ENCODE results near the gene LRRC3B. TPM values are rescaled to one million over a fixed set of nuclear protein-coding genes. Genes with fewer than 3 reads are reported as not detected.
A peak's percentile ranks its signal among the peaks of the same experiment; 100 is the strongest.

LRRC3B gene
- total RNA-seq, 4 donors from 2014 or later, result 0.14 to 0.16 TPM; not detected in 2

- H3K27me3 ChIP-seq, result no peaks in the 10 kb centered on the region
- H3K36me3 ChIP-seq, result no peaks in the 10 kb centered on the region
- H3K9me3 ChIP-seq, result no peaks in the 10 kb centered on the region
- in situ Hi-C loops (cut with MboI; ENCODE audit: low pct_ligation_motif_present in 1 of 4, low pct_unique_long_range_greater_than_20kb in 1 of 4, low sequenced_read_pairs in 3 of 4), result loop anchor here in 1 of 4 donors (25.0 kb wide), 1 partner anchor 875 kb away; no protein-coding TSS in a partner anchor
- no peak for DNase-seq
- no peak overlapping the region for H3K4me3 ChIP-seq
- 17 to 41% methylated on average over 4 to 5 of the region's 5 CpGs for WGBS, 2 donors (ENCODE audit: low coverage in 1 of 2)
- intact Hi-C loops (cut with DNase I; ENCODE audit: low total_unique reads), result loop anchor here (5.0 kb wide), 2 partner anchors 870 to 955 kb away; no protein-coding TSS in a partner anchor
- H3K4me1 ChIP-seq, result no peaks in the 10 kb centered on the region
- no peak overlapping the region for H3K27ac ChIP-seq
- TF ChIP-seq CTCF (IDR thresholded peaks at IDR 0.05), result peak; percentile 45 to 63 (median 54)
- no peak for TF ChIP-seq POLR2A (IDR thresholded peaks at IDR 0.05)
Observed at GRCh38 chr3:26712211-26713026, 89.8 kb downstream of the LRRC3B start.

GRCh38 chr3:26713091-26713490 lies 90.5 kb downstream of the LRRC3B start:
- H3K27ac ChIP-seq, result no peak overlapping the region
- TF ChIP-seq POLR2A (IDR thresholded peaks at IDR 0.05), result no peak
- TF ChIP-seq CTCF (IDR thresholded peaks at IDR 0.05), result no peak
- intact Hi-C loops (cut with DNase I; ENCODE audit: low total_unique reads) (loop anchor here (5.0 kb wide), 2 partner anchors 871 to 956 kb away; no protein-coding TSS in a partner anchor), in situ Hi-C loops (cut with MboI; ENCODE audit: low pct_ligation_motif_present in 1 of 4, low pct_unique_long_range_greater_than_20kb in 1 of 4, low sequenced_read_pairs in 3 of 4) (loop anchor here in 1 of 4 donors (25.0 kb wide), 1 partner anchor 876 kb away; no protein-coding TSS in a partner anchor)
- 44 to 83% methylated on average over 1 to 3 of the region's 3 CpGs for WGBS, 2 donors (ENCODE audit: low coverage in 1 of 2)
- no peaks in the 10 kb centered on the region for H3K4me1 ChIP-seq
- no peaks in the 10 kb centered on the region for H3K9me3 ChIP-seq
- no peak overlapping the region for H3K4me3 ChIP-seq
- no peaks in the 10 kb centered on the region for H3K27me3 ChIP-seq
- H3K36me3 ChIP-seq, result no peaks in the 10 kb centered on the region
- DNase-seq, result no peak

- Histone ChIP-seq H3K27me3 (no peaks in the 10 kb centered on the region), H3K4me1 (no peaks in the 10 kb centered on the region), H3K4me3 (no peak overlapping the region), H3K36me3 (no peaks in the 10 kb centered on the region), H3K27ac (no peak overlapping the region), H3K9me3 (no peaks in the 10 kb centered on the region)
- no peak for DNase-seq
- intact Hi-C loops (cut with DNase I; ENCODE audit: low total_unique reads), result loop anchor here (5.0 kb wide), 2 partner anchors 872 to 957 kb away; no protein-coding TSS in a partner anchor
- in situ Hi-C loops (cut with MboI; ENCODE audit: low pct_ligation_motif_present in 1 of 4, low pct_unique_long_range_greater_than_20kb in 1 of 4, low sequenced_read_pairs in 3 of 4), result loop anchor here in 1 of 4 donors (25.0 kb wide), 1 partner anchor 877 kb away; no protein-coding TSS in a partner anchor
- TF ChIP-seq CTCF (IDR thresholded peaks at IDR 0.05) (no peak), EP300 (IDR thresholded peaks at IDR 0.05; ENCODE audit: low read depth) (no peak), POLR2AphosphoS5 (IDR thresholded peaks at IDR 0.05) (no peak), POLR2A (IDR thresholded peaks at IDR 0.05) (no peak)
- WGBS, 2 donors (ENCODE audit: low coverage in 1 of 2), result 71 to 78% methylated on average over 2 to 3 of the region's 3 CpGs
Observed at GRCh38 chr3:26714485-26714884, 91.9 kb downstream of the LRRC3B start.

GRCh38 chr3:26715431-26715830 lies 92.9 kb downstream of the LRRC3B start:
- intact Hi-C loops (cut with DNase I; ENCODE audit: low total_unique reads), result no loop called here
- no peak overlapping the region for H3K4me3 ChIP-seq
- H3K9me3 ChIP-seq, result no peaks in the 10 kb centered on the region
- no peaks in the 10 kb centered on the region for H3K36me3 ChIP-seq
- H3K4me1 ChIP-seq, result no peaks in the 10 kb centered on the region
- in situ Hi-C loops (cut with MboI; ENCODE audit: low pct_ligation_motif_present in 1 of 4, low pct_unique_long_range_greater_than_20kb in 1 of 4, low sequenced_read_pairs in 3 of 4), result loop anchor here in 1 of 4 donors (25.0 kb wide), 1 partner anchor 878 kb away; no protein-coding TSS in a partner anchor
- TF ChIP-seq POLR2A (IDR thresholded peaks at IDR 0.05), result no peak
- no peaks in the 10 kb centered on the region for H3K27me3 ChIP-seq
- DNase-seq, result no peak
- 83 to 92% methylated on average over 3 of the region's 3 CpGs for WGBS, 2 donors (ENCODE audit: low coverage in 1 of 2)
- no peak overlapping the region for H3K27ac ChIP-seq
